IPS-11a (cell line): ENCODE results near the gene SBF2.

ENCODE experiments used
- H3K4me3 ChIP-seq: one replicate; pipeline ENCODE4 v1.5.1; 2013; ENCODE audit warnings: low read depth, low read length, control low read depth

Gene SBF2

DNA sequence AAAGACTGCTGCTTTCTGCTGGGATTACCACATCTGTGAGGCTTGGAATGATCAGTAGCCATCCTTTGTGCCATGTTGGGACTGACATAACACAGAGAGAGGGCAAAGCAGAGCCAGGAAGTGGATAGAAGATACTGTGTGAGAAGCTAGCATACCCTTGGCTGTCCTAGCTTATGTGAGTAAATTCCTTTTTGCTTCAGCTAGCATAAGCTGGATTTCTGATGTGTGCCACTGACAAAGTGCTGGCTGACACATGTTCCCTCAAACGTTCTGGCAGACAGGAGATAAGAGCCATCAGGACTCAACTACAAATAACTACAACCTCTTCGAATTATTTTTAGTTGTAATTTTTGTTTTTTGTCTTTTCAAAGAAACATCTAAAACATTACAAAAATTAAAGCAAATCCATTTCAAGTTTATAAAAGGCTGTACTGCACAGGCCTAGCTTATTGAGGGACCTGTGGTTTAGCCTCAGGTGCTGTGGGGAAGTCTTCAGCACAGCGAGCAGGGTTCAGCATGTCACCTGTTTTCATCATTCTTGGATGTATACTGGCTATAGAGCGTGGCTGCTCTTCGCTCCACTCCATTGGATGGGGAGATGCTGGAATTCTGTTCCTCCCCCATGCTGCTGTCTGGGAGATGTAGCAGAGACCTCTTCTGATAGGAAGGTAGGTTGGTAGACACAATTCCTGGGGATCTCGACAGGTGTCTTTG lies 509.3 kb downstream of the SBF2 start:
- H3K4me3 ChIP-seq = no peak overlapping the region

DNA sequence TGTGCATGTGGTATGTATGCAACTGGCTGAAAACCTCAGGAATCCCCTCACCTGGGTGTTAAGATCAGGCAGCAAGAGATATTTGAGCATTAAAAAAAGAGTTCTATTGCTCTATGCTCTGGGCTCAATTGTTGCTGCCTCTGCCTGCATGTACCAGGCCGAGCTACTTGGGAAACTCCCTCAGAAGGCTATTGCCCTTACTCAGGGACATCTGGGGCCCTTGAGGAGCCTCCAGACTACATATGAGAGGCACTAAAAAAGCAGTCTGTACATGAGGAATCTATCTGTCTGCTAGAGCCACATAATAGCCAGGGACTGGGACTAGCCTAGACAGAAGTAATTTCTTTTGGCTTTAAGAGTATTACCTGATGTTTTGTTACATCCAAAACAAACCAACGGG lies 510.0 kb downstream of the SBF2 start:
- H3K4me3 ChIP-seq = no peak overlapping the region

DNA sequence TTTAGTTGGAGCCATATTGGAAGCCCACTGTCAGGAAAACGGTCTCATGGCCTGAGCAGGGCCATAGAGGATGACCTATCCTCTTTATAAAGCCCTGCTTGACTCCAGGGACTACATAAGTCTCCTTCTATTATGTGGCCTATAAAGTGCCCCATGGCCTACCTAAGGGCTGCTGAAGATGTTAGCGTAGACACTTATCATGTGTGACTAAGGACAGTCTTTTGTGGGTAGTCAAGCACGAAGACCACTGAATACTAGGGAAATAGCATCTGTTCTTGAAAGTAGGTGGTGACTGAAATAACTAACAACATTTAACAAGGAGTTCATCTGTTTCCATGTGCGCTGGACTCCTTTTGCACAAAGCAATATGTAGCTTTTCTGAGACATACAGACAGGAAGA lies 513.1 kb downstream of the SBF2 start:
- H3K4me3 ChIP-seq = no peak overlapping the region

DNA sequence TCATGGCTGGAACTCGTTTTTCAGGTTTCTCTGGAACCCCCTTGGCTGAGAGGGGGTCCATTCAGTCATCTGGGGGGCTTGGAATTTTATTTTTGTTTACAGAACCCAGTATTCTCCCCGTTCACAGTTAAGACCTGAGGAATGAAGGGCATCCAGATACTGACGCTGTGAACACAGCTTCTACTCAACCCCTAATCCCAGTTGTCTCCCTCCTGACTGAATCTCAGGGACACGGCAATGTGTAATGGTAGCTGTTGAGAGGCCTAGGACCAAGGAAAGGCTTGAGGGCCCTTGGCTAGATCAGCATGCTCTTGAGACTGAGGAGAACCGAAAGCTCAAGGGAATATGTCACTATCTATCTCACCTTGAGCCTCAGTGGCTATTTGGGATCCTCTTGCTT lies 516.5 kb downstream of the SBF2 start:
- H3K4me3 ChIP-seq = no peak overlapping the region

DNA sequence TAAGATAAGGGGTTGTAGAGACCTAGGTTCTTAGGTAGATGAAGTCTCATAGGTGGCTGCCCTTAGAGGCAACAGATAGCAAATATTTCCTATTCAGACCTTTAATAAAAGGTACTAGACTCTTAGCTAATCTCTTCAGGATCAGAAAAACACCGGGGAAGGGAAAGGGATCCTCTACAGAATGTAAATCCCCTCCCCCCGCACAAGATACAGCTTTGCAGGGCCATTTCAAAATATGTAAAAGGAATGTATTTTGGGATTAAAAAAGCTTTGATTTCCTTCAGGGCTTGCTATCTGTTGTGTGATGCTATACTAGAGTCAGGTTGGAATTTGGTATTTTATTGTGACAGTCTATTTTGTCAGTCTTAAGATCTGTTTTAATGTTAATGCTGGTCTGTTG lies 517.0 kb downstream of the SBF2 start:
- H3K4me3 ChIP-seq = no peak overlapping the region

DNA sequence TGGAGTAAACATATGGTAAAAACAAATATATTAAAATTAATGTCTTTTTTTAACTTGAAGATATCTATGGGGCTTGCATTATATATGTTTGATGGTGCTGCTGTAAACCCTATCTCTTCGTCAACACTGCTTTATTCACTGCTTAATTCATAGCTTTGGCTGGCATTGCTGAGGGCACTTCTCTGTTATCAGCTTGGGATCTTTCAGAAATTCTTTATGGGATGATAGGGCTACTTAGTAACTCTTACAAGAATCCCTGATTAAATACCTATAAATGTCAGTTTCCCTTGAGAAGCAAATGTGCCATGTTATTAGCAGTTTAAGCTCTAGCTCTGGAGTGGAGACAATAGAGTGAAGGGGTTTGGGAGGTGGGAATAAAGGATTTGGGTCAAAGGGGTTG lies 517.8 kb downstream of the SBF2 start:
- no peak overlapping the region for H3K4me3 ChIP-seq

DNA sequence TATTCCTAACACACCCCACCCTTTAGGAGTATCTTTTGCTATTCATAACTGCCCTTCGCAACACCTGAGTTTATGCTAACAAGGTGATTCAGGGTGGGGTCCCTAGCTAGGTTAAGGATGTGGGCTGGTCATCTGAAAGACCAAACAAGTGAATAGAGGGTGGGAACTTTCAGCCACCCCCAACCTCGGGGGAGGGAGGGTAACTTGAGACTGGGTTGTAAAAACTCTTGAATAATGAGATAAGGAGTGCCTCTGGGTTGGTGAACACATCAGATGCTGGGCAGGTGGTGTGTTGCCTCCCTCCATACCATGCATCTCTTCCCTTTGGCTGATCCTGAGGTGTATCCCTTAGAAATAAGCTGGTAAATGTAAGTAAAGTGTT lies 518.6 kb downstream of the SBF2 start:
- no peak overlapping the region for H3K4me3 ChIP-seq

DNA sequence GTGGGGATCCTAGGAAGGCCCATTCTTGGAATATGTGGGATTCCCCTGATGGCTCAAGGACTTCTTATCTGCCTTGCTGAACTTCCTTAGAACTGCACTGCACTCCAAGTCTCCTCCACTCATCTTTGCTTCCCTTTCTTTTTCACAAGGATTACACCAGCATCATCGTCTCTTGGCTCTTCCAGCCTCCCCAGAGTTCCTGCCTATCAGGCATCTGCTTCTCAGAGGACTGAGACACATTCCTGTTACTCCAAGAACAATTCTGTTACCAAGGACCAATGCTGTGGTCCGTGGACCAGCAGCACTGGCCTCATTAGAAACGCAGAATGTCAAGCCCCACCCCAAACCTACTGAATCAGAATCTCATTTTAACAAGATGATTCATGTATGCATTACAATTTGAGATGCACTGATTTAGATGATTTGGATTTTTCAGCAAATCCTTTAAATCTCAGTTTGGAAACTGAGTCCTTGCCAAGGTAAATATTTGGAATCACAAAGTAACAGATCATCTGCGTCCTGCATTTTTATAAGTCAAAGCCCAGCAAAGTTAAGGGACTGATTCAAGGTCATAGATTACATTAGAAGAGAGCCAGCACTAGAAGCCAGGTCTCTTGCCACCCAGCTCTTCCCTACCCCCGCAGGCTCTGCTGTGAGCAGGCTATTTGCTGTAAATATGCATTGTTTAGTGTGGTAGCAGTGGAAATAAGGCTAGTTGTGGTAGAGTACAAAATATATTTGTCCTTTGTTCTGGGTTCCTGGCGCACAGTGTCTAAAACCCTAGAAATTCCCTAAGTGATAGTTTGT lies 519.2 kb downstream of the SBF2 start:
- H3K4me3 ChIP-seq = no peak overlapping the region

DNA sequence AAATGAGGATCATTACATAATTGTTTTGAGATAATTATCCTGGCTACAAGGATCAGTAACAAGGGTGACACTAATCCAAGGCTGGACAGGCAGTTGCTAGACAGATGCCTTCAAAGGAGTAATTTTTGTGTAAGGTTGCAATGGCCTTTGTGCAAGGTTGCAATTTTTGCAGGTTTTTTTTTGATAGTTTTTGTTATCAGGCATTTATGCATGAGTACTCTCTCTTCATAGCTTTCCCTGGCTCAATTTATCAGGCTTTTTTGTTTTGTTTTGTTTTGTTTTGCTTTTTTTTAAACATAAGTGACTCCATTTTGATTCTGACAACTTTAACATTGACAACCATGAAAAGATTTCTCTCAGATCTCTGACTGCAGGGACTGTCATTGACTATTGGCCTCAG lies 519.9 kb downstream of the SBF2 start:
- H3K4me3 ChIP-seq = no peak overlapping the region

DNA sequence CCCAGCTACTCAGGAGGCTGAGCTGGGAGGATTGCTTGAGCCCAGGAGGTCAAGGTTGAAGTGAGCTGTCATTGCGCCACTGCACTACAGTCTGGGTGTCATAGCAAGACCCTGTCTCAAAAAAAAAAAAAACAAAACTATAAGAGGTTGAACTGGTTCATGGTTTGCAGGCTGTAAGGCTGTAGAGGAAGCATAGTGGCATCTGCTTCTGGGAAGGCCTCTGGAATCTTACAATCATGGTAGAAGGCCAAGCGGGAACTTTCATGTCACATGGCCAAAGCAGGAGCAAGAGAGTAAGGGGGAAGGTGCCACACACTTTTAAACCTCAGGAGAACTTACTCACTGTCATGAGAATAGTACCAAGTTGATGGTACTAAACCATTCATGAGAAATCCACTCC lies 520.5 kb downstream of the SBF2 start:
- H3K4me3 ChIP-seq = no peak overlapping the region

DNA sequence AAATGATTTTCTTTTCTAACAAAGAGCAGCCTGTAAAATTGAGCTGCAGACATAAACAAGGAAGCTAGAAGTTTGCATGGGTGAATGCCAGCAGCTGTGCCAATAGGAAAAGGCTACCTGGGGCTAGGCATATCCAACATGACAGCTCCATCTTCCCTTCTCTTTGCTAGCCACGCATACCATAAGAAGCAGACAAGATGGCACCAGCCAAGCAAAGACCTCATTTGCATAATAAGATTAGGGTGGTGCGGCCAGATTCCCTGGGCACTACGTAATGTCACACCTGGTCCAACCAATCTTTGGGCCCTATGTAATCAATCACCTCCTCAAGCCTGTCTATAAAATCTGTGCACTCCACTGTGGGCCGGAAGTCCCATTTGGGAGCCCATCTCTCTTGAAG lies 521.8 kb downstream of the SBF2 start:
- no peak overlapping the region for H3K4me3 ChIP-seq

DNA sequence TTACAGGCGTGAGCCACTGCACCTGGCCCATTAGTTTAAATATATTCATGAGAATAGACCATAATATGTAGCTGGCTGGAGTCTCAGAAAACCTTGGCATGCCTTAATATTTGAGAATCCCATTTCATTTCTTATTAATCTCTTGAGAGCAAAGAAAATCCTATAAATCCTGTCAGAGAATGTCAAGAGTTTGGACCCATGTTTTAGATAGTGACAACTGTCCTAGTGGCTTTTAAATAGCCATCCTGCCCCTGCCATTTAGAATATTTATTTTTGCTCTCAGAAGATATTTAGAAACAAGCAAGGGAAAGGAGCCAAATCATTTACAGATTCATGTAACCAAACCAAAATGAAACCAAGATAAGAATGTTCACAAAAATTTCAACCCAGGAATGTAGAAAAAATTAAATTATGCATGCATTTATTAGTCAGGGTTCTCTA lies 522.9 kb downstream of the SBF2 start:
- H3K4me3 ChIP-seq = no peak overlapping the region

DNA sequence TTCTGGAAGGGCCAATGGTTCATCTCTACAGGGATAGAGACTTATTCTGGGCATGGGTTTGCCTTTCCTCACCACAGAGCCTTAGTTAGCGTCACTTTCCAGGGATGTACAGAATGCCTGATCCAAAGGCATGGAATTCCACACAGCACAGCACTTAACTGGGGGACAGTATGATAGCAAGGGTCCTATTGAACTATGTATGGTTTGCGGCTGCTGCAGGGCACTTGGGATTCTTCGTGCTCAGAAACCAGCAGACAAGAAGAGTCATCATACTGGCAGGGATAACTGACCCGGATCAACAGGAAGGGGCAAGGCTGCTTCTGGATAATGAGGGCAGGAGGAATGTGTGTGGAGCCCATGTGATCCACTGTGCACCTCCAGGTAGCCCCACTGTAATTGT lies 524.4 kb downstream of the SBF2 start:
- H3K4me3 ChIP-seq = no peak overlapping the region

DNA sequence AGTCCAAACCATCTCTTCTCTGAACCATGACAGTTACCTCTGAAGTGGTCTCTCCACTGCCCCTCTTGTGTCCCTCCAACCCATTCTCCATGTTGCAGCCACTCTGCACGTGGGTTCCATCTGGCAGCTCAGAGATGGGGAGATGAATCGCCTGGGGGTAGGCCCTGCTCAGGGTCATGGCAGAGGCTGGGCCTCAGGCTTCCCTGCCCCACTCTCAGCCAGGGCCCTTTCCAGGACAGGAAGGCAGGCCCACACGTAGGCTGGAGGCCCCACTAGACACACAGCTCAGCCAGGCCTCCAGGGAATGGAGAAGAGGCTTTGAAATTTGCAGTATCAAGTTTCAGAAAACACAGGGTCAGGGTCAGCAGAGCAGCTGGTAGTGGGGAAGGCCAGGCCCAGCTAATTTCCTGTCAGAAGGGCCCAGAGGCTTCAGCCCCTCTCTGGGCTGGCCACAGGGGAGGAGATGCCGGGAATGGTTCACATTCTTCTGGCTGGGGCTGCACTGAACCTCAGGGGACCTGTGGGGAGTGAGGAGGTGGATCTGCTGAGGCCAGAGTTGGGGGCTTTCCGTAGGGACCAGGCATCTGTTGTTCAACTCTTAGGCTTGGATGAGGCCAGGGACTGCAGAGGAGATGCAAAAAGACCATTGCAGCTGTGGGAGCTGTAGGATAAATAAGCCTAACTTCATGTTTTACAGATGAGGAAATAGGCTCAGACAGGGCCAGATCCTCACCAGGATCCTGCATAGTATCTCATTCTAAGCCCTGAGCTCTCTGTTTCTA lies 528.5 kb downstream of the SBF2 start:
- H3K4me3 ChIP-seq = no peak overlapping the region

DNA sequence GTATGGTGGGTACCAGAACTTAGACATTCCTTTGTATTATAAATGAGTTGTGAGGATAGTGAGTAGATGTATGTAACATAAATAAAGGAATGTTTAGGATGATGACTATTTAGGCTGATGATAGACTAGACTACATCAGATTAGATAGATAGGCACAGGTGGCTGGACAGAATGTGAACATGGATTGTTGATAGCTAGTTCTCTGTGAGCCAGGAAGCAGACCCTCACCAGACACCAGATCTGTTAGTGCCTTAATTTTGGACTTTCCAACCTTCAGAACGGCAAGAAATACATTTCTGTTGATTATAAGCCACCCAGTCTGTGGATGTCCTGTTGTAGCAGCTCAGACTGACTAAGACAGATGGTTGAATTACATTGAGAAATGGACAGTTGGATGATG lies 530.7 kb downstream of the SBF2 start:
- H3K4me3 ChIP-seq = no peak overlapping the region

DNA sequence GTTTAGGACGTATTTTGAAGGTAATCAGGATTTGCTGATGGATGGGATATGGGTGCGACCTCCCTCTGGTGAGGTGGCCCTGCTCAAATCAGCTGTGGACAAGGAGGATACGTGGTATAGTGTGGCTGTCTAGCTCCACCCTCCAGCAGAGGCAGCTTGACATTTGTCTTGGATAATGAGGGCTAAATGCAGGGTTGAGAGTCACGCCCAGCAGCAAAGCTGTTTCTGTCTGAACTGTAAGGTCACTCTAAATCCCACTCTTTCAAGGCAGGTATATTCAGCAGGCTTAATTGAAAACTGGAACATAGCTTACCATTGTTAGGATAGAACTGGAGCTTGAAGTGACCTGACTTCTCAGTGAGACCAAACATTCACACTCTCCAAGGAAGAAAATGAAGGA lies 531.5 kb downstream of the SBF2 start:
- no peak overlapping the region for H3K4me3 ChIP-seq

DNA sequence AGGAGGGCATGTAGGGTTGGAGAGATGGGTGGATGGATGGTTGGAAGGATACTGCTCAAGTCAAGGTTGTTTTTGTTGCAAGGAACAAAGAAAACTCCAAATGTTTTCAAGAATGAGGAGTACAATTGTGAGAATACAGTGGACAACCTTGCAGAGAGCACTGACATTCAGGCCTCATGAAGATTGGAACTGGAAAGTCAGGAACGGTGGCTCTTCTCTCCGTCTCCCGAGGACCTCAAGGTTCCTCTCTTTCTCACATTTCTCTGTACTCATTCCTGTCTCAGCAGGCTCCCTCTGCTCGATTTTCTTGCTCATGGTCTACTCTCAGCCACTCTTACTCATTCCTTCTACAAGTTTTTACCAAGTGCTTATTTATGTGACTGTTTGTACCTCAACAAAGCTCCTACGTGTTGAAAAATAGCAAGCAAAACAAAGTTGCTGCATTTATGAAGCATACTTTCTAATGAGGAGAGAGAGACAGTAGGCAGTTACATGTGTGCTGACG lies 532.5 kb downstream of the SBF2 start:
- H3K4me3 ChIP-seq = no peak overlapping the region

DNA sequence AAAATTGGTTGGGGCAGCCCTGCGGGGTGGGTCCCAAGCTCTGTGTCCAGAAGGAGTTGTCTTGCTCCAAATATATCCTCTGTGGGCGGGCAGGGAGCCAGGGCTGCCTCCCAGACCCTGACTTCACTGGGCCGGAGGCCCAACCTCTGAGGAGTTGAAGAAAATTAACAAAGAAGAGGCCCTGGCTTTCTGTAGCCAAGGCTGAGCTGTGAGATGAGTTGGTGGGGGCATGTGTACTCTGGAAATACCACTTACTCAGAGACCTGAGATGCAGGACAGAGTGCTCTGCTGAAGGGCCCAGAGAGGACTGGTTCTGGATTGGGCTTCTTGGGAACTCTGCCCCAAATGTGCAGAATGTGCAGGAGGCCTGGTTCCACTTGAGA lies 533.8 kb downstream of the SBF2 start:
- H3K4me3 ChIP-seq = no peak overlapping the region

DNA sequence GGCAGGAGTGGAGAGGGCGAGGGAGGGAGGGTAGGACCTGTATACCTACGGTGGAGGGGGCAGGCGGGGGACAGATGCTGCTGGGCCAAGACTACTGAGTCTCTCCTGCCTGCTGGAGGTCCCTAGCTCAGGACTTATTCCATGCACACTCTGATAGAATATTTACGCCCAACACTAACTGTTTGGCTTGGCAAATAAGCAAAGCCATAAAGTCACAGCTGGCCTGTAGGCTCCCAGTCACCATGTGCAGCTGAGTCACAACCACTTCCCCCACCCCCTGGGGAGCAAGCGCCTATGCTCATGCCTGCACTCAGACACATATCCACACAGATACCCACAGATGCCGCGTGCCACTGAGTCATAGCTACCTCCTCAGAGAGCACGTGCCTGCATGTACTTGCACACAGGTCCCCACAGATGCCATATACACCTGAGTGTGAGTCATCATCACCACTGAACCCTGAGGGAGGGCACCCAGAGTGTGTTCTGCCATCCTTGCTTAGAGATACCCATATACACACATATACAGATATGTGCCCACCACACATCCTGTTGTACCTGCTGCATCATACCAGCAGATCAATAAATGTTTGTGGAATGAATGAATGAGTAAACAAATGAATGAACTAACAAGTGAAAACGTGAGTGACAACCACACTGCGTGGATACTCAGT lies 534.4 kb downstream of the SBF2 start:
- H3K4me3 ChIP-seq = no peak overlapping the region

DNA sequence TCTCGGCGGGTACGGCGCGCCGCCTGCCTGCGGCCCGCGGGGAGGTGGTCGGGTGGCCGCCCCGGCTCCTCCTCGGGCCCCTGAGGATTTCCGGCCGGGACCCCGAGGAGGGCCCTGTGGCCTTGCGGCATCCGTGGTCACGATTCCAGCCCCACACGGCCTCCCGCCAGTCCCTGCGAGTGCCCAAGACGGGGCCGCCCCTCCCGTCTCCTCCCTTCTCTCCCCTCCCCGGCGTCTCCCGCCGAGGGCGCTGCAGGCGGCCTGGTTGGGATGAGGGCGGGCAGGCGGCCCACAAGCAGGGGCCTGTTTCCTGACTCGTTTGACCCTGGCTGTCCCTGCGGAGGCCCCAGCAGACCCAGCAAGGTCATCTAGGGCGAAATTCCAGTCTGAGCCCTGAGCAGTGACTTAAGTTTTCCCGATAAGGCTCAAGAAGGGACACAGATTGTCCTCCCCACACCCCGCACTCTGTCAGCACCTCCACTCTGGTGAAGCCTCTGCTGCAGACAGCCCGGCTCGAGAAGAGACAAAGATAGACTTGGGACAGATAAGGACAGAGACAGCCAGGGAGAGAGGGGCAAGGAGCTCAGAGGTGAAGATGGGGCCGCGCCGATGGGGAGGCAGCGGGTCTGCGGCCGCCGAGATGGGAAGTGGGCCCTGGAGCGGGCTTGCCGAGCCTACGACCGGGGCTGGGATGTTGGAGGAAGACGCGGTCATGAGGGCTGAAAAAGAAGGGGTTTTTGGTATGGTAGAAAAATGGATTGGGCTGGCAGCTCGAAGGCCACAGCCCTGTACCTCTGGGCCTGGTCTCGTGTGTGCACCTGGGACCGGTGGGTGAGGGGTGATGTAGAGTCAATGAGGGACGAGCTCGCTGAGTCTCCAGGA lies 535.1 kb downstream of the SBF2 start:
- H3K4me3 ChIP-seq = peak overlapping the region; percentile 39
